Stimulated activated CD8-positive, alpha-beta memory T cell treated with anti-CD3 and anti-CD28 coated beads, Interleukin-4, amount 100 ng/mL, for 24 hours (primary cell): Measurements from ENCODE around the gene POLR3K.
"Not testable (repeated sequence)": the region's sequence is repeated elsewhere in the genome, so short reads cannot be mapped to it uniquely, and the experiment has no call there.

ENCODE experiments used
- DNase-seq: peaks from one replicate; pipeline ENCODE4 v3.0.0-alpha.2; 2020; ENCODE audit warnings: low read depth

The POLR3K gene

GRCh38 chr16:63998-64913, 10.8 kb upstream of the POLR3K start:
- DNase-seq = no peak

- DNase-seq = no peak
Measured at GRCh38 chr16:63466-63865, 10.1 kb upstream of the POLR3K start.

GRCh38 chr16:62968-63391, 9.6 kb upstream of the POLR3K start:
- no peak for DNase-seq

DNA sequence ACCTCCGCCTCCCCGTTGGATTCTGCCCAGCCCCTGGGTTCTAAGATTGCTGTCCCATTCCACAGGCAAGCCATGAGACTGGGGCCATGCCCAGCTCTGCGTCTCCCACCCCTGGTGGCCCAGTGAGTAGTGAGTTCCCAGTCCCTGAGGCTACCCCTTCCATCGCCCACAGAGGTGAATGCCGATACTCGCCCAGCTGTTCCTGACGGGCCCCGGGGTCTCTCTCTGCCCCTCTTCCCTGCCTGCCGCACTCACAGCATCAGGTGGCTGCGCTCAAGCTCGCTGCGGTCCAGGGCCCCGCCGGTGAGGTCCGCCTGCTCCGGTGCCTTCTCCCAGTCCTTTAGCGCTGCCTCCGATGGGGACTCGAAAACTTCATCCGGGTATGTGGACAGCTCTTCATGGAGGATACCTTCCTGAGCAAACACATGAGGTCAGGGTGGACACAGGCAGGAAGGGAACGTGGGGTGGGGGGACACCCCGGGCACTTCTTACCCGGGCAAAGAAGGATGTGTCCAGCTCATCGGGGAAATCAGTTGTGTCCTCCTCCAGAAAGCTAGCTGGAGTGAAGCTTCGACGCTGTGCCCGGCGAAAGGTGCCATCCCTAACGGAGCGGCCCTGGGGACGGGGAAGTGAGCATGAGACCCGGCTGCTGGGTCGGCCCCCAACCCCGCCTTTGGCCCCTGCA, 9.0 kb upstream of the POLR3K start:
- DNase-seq = no peak

DNA sequence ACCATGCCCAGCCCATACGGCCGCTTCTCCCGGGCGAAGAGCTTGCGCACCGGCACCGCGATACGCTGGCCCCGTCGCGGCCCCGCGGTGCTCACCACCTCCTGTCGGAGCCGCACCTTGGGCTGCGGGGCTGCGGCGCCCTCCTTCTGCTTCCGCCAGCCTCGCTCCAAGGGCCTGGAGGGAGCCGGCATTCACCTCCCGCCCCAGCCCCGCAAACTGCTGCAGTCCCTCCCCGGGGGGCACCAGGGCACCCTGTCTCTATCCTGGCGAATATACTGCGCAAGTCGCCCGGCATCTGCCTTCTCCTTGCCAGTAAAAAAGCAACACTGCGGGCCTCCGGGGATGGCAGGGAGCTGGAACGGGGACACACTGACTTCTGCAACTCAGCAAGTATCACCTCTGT, 8.5 kb upstream of the POLR3K start:
- no peak for DNase-seq

GRCh38 chr16:60929-61878, 7.8 kb upstream of the POLR3K start:
- no peak for DNase-seq

- no peak for DNase-seq
Measured at GRCh38 chr16:60166-60565, 6.8 kb upstream of the POLR3K start.

DNA sequence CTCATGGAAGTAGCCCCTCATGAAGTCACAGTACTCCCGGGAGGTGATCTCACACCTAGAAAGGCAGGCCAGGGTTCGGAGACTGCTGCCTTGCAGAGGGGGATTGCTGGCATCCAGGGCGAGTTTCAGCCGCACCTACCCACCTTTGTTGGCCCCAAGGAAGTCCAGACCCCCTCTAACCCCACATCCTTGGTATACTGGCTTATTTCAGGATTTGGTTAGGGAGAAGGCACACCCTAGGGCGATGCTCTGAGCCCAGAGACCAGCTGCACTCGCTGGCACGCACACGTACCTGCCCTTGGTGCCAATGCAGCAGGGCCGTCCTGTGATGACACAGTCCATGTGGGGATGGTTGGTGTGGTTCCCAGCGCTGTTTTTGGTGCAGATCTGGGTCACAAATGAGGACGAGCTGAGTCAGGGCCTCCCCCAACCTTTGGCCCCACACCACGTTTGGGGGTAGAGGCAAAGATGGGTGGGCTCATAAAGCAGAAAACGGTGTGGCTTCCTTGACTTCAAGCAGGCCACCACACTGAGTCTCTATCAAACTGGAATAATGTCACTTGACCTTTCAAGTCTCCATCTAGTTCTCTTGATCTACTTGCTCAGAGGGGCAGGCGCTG, 6.1 kb upstream of the POLR3K start:
- no peak for DNase-seq

DNA sequence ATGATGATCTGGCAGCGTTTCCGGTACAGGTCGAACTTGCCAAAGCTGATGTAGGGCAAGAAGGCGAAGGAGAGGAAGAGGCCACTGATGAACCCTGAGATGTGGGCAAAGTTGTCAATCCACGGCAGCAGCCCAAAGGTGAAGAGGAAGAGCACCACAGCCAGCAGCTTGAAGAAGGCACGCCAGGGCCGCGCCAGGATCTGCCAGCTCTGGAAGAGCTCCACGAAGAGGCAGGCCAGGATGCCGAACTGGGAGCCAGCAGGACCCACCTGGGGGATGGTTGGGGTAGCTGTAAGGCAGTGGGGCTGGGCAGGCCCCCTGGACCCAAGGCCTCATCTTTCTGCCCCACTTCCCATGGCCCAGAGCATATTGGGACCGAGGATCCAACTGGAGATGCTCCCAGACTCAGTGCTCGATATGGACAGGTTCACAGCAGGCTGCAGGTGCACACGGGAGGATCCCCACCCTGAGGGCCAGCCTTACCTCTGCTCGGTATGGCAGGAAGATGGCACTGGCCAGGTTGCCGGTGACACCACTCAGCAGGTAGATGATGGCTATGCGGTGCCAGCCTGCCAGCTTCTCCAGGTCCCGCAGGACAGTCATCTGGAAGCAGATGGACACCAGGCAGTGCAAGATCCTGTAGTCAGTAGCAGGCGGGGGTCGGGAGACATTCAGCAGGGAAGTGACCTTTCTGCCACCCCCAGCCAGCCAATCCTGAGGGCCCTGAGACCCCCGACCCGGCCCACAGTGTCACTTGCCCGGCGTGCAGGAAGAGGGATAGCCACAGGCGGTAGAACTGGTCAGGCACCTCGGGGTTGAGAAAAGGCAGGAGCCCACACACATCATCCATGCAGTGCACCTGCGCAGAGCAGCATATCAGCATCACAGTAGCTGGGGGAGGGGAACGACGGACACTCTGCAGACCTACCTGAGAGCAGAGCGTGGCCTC, 5.4 kb upstream of the POLR3K start:
- no peak for DNase-seq

GRCh38 chr16:57711-58110, 4.3 kb upstream of the POLR3K start:
- no peak for DNase-seq

DNA sequence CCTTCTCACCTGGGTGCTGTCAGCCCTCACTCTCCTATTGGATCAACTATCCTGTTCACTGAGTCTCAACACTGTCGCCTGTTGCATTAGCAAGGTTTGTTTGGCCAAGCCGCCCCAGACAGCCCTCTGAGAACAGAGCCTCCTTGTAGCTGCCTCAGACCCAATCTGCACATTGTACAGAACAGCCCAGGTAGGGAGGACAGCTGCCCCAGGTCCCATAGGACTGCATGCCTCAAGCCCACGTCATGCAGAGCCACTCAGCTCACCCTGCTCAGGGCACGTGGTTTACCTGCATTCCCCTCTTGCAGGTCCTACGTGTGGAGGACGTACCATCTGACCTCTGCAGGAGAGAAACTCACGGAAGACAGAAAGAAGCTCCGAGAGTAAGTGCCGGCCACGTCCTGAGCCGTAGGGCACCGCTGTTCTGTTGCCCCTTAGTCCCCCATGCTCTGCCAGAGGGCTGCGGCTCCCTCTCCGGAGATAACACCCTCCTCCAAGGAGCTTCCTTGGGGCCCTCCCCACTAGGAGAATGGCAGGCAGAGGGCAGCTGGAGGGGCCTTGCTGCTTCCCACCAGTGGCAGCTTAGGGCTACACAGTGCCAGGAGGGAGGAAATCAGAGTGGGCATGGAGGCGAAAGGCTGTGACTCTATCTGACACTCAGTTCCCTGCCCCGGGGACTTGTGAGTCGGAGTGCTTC, 3.0 kb upstream of the POLR3K start:
- DNase-seq = no peak

DNA sequence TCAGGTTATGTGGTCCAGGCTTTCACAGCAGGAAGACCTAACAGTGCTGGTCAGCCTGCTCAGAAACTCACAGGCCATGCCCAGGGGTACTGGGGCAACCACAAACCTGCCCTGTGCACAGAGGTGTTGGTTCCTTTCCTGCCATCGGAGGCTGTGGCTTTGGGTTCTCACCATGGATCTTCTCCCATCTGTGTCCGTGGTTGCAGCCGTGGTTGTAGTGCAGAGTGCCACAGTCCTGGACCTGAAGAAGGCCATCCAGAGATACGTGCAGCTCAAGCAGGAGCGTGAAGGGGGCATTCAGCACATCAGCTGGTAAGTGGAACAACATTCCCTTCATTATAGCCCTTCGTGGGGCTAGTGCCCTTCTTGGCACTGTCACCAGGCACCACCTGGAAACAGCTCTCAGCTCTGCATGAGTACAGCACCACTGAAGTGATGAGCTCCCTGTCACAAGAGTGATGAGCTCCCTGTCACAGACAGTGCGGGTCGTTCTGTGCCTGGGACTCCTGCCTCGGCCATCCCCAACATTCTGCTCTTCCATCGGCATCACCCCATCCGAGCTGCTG, 2.2 kb upstream of the POLR3K start:
- no peak for DNase-seq

DNA sequence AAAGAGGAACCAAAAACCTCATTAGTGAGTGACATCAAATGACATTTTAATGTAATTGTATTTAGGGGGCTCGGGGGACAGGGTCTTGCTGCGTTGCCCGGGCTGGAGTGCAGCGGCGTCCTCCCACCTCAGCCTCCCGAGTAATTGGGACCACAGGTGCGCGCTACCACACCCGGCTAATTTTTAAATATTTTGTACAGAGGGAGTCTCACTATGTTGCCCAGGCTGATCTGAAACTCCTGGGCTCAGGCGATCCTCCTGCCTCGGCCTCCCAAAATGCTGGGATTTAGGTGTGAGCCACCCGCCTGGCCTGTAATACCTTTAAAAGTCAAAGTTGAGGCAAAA, 801 bp upstream of the POLR3K start:
- DNase-seq = no peak

DNA sequence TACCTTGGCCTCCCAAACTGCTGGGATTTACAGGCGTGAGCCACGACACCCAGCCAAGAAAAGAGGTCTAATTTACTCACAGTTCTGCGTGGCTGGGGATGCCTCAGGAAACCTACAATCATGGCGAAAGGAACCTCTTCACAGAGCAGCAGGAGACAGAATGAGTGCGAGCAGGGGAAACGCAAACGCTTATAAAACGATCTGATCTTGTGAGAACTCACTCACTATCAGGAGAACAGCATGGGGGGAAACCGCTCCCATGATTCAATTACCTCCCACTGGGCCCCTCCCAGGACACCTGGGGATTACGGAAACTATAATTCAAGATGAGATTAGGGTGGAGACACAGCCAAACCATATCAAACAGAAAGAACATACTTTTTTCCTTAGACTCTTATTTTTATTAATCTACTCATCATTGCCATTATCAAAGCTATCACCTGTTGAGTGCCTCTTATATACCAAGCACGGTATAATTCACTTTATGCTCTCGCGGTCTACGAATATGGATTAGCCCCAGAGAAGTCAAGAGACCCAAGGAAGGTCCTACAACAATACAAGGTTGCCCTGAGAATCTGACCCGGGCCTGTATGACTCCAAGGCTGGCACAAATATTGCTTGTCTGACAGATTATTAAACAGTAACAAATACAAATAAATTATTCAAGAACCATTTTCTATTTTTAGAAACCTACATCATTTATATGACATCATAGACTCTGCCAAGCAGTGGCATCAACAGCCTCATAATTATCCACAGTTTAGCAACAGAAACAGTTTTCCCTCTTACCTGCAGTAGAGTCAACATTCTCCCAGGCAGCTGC, 2.4 kb downstream of the POLR3K start:
- DNase-seq = no peak

GRCh38 chr16:47234-47633, 6.2 kb downstream of the POLR3K start:
- no peak for DNase-seq

DNA sequence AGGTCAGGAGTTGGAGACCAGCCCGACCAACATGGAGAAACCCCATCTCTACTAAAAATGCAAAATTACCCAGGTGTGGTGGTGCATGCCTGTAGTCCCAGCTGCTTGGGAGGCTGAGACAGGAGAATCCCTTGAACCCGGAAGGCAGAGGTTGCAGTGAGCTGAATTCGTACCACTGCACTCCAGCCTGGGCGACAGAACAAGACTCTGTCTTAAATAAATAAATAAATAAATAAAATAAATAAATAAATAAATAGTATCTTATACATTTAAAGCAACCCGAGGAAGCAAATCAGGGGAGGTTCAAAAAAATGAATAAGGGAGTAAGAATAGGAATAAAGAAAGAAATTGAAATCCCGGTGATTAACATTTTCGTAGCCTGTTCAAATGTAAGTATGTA, 6.9 kb downstream of the POLR3K start:
- not testable (repeated sequence) for DNase-seq

DNA sequence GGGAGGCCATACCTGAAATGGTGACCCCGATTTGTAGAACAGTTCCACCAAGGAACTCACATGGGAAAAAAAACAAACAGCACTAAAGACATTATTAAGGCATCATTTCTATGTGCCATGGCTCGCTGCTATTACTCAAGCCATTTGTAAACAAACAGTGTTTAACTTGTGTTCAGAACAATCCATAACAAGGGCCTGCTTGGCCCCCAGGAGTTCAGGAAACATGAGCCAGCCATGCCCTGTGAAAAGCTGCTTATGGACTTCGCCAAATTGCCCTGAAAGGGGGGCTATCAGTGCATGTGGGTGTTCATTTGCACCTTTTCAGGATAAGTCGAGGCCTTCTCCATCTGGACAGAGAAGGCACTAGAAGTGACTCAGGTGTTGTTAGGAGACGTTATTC, 8.0 kb downstream of the POLR3K start:
- DNase-seq = no peak

- DNase-seq = no peak
Measured at GRCh38 chr16:44655-45054, 8.8 kb downstream of the POLR3K start.

- DNase-seq = no peak
Measured at GRCh38 chr16:43294-43693, 10.1 kb downstream of the POLR3K start.
